ENCODE results near the gene ST3GAL5. TPM values are rescaled to one million over a fixed set of nuclear protein-coding genes. Genes with fewer than 3 reads are reported as not detected.

The ST3GAL5 gene
- total and polyA plus RNA-seq, 2 experiments from 2014 or later, result 3.2 to 7.9 TPM

DNA sequence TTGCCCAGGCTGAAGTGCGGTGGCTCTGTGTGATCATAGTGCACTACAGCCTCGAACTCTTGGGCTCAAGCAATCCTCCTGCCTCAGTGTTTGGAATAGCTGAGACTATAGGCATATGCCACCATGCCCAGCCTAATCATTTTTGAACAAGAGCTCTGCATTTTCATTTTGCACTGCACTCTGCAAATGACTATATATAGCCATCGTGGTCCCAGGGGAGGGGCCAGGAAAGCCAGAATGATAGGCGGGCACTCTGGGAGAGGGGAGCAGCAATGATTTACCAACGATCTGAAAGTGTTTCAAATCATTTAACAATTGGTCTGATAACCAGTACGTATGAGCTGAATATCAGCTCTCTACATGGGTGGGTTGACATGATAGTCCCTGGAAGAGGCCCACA is 22.3 kb upstream of the ST3GAL5 start:
- Histone ChIP-seq H3K4me1 (ENCODE audit: insufficient read depth) (no peaks in the 10 kb centered on the region), H3K9me2 (ENCODE audit: insufficient read depth) (0 out of 2 replicates have a peak, but pooled peaks cover 3% of the 10 kb centered on the region), H4K20me1 (replicated peaks; ENCODE audit: insufficient read depth) (no peaks in the 10 kb centered on the region), H3F3A (replicated peaks; ENCODE audit: low read depth) (no peaks in the 10 kb centered on the region), H3K36me3 (ENCODE audit: insufficient read depth) (no peaks in the 10 kb centered on the region), H3K79me2 (replicated peaks; ENCODE audit: insufficient read depth) (no peaks in the 10 kb centered on the region), H3K4me2 (no peak overlapping the region), H2AFZ (no peak overlapping the region), H3K4me3 (no peak overlapping the region), H3K27ac (ENCODE audit: low read depth) (no peak overlapping the region), H3K27me3 (ENCODE audit: insufficient read depth) (no peaks in the 10 kb centered on the region)
- TF ChIP-seq ZNF114 (CRISPR knock-in tag; IDR thresholded peaks at IDR 0.05), result no peak
- TF ChIP-seq JUNB (IDR thresholded peaks at IDR 0.05; ENCODE audit: unreplicated experiment), result no peak
- TF ChIP-seq, protein P1, sequence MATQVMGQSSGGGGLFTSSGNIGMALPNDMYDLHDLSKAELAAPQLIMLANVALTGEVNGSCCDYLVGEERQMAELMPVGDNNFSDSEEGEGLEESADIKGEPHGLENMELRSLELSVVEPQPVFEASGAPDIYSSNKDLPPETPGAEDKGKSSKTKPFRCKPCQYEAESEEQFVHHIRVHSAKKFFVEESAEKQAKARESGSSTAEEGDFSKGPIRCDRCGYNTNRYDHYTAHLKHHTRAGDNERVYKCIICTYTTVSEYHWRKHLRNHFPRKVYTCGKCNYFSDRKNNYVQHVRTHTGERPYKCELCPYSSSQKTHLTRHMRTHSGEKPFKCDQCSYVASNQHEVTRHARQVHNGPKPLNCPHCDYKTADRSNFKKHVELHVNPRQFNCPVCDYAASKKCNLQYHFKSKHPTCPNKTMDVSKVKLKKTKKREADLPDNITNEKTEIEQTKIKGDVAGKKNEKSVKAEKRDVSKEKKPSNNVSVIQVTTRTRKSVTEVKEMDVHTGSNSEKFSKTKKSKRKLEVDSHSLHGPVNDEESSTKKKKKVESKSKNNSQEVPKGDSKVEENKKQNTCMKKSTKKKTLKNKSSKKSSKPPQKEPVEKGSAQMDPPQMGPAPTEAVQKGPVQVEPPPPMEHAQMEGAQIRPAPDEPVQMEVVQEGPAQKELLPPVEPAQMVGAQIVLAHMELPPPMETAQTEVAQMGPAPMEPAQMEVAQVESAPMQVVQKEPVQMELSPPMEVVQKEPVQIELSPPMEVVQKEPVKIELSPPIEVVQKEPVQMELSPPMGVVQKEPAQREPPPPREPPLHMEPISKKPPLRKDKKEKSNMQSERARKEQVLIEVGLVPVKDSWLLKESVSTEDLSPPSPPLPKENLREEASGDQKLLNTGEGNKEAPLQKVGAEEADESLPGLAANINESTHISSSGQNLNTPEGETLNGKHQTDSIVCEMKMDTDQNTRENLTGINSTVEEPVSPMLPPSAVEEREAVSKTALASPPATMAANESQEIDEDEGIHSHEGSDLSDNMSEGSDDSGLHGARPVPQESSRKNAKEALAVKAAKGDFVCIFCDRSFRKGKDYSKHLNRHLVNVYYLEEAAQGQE (IDR thresholded peaks at IDR 0.05; ENCODE audit: unreplicated experiment), result no peak
- no peak for TF ChIP-seq NANOG (IDR thresholded peaks at IDR 0.05; ENCODE audit: borderline replicate concordance)
- TF ChIP-seq EZH2 (IDR thresholded peaks at IDR 0.05; ENCODE audit: low read depth, unreplicated experiment), result no peak
- no peak for TF ChIP-seq STAT1 (IDR thresholded peaks at IDR 0.05; ENCODE audit: unreplicated experiment)
- TF ChIP-seq, protein P2, sequence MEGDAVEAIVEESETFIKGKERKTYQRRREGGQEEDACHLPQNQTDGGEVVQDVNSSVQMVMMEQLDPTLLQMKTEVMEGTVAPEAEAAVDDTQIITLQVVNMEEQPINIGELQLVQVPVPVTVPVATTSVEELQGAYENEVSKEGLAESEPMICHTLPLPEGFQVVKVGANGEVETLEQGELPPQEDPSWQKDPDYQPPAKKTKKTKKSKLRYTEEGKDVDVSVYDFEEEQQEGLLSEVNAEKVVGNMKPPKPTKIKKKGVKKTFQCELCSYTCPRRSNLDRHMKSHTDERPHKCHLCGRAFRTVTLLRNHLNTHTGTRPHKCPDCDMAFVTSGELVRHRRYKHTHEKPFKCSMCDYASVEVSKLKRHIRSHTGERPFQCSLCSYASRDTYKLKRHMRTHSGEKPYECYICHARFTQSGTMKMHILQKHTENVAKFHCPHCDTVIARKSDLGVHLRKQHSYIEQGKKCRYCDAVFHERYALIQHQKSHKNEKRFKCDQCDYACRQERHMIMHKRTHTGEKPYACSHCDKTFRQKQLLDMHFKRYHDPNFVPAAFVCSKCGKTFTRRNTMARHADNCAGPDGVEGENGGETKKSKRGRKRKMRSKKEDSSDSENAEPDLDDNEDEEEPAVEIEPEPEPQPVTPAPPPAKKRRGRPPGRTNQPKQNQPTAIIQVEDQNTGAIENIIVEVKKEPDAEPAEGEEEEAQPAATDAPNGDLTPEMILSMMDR (conservative IDR thresholded peaks at IDR 0.05; ENCODE audit: low read depth in 2 of 2), result no peak
- TF ChIP-seq, protein P3, sequence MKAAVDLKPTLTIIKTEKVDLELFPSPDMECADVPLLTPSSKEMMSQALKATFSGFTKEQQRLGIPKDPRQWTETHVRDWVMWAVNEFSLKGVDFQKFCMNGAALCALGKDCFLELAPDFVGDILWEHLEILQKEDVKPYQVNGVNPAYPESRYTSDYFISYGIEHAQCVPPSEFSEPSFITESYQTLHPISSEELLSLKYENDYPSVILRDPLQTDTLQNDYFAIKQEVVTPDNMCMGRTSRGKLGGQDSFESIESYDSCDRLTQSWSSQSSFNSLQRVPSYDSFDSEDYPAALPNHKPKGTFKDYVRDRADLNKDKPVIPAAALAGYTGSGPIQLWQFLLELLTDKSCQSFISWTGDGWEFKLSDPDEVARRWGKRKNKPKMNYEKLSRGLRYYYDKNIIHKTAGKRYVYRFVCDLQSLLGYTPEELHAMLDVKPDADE (IDR thresholded peaks at IDR 0.05), result no peak
- TF ChIP-seq POLR2AphosphoS5 (IDR thresholded peaks at IDR 0.05; ENCODE audit: low read depth), result no peak
- no peak for TF ChIP-seq ZNF331 (CRISPR knock-in tag; IDR thresholded peaks at IDR 0.05; ENCODE audit: low read depth)
- TF ChIP-seq CREB1 (CRISPR knock-in tag; IDR thresholded peaks at IDR 0.05; ENCODE audit: low read depth), result no peak
- TF ChIP-seq, protein P4, sequence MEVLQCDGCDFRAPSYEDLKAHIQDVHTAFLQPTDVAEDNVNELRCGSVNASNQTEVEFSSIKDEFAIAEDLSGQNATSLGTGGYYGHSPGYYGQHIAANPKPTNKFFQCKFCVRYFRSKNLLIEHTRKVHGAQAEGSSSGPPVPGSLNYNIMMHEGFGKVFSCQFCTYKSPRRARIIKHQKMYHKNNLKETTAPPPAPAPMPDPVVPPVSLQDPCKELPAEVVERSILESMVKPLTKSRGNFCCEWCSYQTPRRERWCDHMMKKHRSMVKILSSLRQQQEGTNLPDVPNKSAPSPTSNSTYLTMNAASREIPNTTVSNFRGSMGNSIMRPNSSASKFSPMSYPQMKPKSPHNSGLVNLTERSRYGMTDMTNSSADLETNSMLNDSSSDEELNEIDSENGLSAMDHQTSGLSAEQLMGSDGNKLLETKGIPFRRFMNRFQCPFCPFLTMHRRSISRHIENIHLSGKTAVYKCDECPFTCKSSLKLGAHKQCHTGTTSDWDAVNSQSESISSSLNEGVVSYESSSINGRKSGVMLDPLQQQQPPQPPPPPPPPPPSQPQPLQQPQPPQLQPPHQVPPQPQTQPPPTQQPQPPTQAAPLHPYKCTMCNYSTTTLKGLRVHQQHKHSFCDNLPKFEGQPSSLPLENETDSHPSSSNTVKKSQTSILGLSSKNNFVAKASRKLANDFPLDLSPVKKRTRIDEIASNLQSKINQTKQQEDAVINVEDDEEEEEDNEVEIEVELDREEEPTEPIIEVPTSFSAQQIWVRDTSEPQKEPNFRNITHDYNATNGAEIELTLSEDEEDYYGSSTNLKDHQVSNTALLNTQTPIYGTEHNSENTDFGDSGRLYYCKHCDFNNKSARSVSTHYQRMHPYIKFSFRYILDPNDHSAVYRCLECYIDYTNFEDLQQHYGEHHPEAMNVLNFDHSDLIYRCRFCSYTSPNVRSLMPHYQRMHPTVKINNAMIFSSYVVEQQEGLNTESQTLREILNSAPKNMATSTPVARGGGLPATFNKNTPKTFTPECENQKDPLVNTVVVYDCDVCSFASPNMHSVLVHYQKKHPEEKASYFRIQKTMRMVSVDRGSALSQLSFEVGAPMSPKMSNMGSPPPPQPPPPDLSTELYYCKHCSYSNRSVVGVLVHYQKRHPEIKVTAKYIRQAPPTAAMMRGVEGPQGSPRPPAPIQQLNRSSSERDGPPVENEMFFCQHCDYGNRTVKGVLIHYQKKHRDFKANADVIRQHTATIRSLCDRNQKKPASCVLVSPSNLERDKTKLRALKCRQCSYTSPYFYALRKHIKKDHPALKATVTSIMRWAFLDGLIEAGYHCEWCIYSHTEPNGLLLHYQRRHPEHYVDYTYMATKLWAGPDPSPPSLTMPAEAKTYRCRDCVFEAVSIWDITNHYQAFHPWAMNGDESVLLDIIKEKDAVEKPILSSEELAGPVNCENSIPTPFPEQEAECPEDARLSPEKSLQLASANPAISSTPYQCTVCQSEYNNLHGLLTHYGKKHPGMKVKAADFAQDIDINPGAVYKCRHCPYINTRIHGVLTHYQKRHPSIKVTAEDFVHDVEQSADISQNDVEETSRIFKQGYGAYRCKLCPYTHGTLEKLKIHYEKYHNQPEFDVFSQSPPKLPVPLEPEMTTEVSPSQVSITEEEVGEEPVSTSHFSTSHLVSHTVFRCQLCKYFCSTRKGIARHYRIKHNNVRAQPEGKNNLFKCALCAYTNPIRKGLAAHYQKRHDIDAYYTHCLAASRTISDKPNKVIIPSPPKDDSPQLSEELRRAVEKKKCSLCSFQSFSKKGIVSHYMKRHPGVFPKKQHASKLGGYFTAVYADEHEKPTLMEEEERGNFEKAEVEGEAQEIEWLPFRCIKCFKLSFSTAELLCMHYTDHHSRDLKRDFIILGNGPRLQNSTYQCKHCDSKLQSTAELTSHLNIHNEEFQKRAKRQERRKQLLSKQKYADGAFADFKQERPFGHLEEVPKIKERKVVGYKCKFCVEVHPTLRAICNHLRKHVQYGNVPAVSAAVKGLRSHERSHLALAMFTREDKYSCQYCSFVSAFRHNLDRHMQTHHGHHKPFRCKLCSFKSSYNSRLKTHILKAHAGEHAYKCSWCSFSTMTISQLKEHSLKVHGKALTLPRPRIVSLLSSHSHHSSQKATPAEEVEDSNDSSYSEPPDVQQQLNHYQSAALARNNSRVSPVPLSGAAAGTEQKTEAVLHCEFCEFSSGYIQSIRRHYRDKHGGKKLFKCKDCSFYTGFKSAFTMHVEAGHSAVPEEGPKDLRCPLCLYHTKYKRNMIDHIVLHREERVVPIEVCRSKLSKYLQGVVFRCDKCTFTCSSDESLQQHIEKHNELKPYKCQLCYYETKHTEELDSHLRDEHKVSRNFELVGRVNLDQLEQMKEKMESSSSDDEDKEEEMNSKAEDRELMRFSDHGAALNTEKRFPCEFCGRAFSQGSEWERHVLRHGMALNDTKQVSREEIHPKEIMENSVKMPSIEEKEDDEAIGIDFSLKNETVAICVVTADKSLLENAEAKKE (CRISPR knock-in tag; IDR thresholded peaks at IDR 0.05), result no peak
- TF ChIP-seq EZH2phosphoT487 (IDR thresholded peaks at IDR 0.05; ENCODE audit: unreplicated experiment), result no peak
- peaks cover 4% of the 10 kb centered on the region; the same call in 1 of the 3 replicates for H3K4me1 Mint-ChIP-seq
- no peak overlapping the region for H3K4me3 Mint-ChIP-seq
- ATAC-seq (no peak), DNase-seq (ENCODE audit: low spot score) (no peak)
- H3K27me3 Mint-ChIP-seq (ENCODE audit: insufficient read depth, low read depth, poor library complexity), result peaks cover 6% of the 10 kb centered on the region
- H3K9me3 Mint-ChIP-seq, result no peaks in the 10 kb centered on the region
- no peaks in the 10 kb centered on the region for H3K36me3 Mint-ChIP-seq (ENCODE audit: low read depth)
- H3K27ac Mint-ChIP-seq, result no peak overlapping the region

Data from GM23338 (cell line).